SK-N-SH treated with all-trans-retinoic acid at 6 μM for 48 hours (cell line): ENCODE results near the gene CDK4.

Experiments
- ATAC-seq: fragments of 200-7000 bp; cut with Tn5 transposase; 3 replicates; pipeline ENCODE4 v1.9.1; 2020; ENCODE audit warnings: mild to moderate bottlenecking, moderate library complexity
- BACH2 ChIP-seq: fragments of 250-450 bp; sonication (Bioruptor Pico); IDR thresholded peaks from 2 replicates; pipeline ENCODE4 v1.9.0; 2021; ENCODE audit warnings: mild to moderate bottlenecking, borderline replicate concordance
- CREB5 ChIP-seq: fragments of 250-450 bp; sonication (Bioruptor Pico); IDR thresholded peaks from 2 replicates; pipeline ENCODE4 v1.5.1; 2020; ENCODE audit warnings: low read depth, mild to moderate bottlenecking, moderate library complexity
- CSDC2 ChIP-seq: fragments of 250-450 bp; sonication (Bioruptor Pico); IDR thresholded peaks from 2 replicates; pipeline ENCODE4 v1.5.0; 2020; ENCODE audit warnings: mild to moderate bottlenecking, moderate library complexity
- CSRNP3 ChIP-seq: fragments of 250-450 bp; sonication (Bioruptor Pico); IDR thresholded peaks from 2 replicates; pipeline ENCODE4 v1.5.1; 2021; ENCODE audit warnings: mild to moderate bottlenecking, moderate library complexity
- GLIS3 ChIP-seq: fragments of 250-450 bp; sonication (Bioruptor Pico); IDR thresholded peaks from 2 replicates; pipeline ENCODE4 v1.5.0; 2020; ENCODE audit warnings: mild to moderate bottlenecking, moderate library complexity
- ISL1 ChIP-seq: fragments of 250-450 bp; sonication (Bioruptor Pico); IDR thresholded peaks from 2 replicates; pipeline ENCODE4 v2.1.2; 2022; ENCODE audit warnings: mild to moderate bottlenecking, moderate library complexity
- OSR1 ChIP-seq: fragments of 250-450 bp; sonication (Bioruptor Pico); IDR thresholded peaks from 2 replicates; pipeline ENCODE4 v1.8.0; 2022; ENCODE audit warnings: moderate library complexity, mild to moderate bottlenecking, inconsistent platforms
- PATZ1 ChIP-seq: fragments of 250-450 bp; sonication (Bioruptor Pico); IDR thresholded peaks from 2 replicates; pipeline ENCODE4 v1.8.0; 2020; ENCODE audit warnings: mild to moderate bottlenecking, moderate library complexity, borderline replicate concordance
- POU6F1 ChIP-seq: fragments of 250-450 bp; sonication (Bioruptor Pico); IDR thresholded peaks from 2 replicates; pipeline ENCODE4 v1.8.0; 2021; ENCODE audit warnings: low read depth, mild to moderate bottlenecking, moderate library complexity, borderline replicate concordance
- PPARA ChIP-seq: fragments of 250-450 bp; sonication (Bioruptor Pico); IDR thresholded peaks from 2 replicates; pipeline ENCODE4 v1.5.0; 2020; ENCODE audit warnings: mild to moderate bottlenecking, borderline replicate concordance
- RARB ChIP-seq: fragments of 250-450 bp; sonication (Bioruptor Pico); IDR thresholded peaks from 2 replicates; pipeline ENCODE4 v1.8.0; 2021; ENCODE audit warnings: mild to moderate bottlenecking, moderate library complexity
- SNAI2 ChIP-seq: fragments of 250-450 bp; sonication (Bioruptor Pico); IDR thresholded peaks from 2 replicates; pipeline ENCODE4 v1.5.0; 2020; ENCODE audit warnings: mild to moderate bottlenecking, moderate library complexity
- ZC3H10 ChIP-seq: fragments of 250-450 bp; sonication (Bioruptor Pico); IDR thresholded peaks from 2 replicates; pipeline ENCODE4 v1.5.1; 2021; ENCODE audit warnings: mild to moderate bottlenecking, moderate library complexity
- ZFP3 ChIP-seq: fragments of 250-450 bp; sonication (Bioruptor Pico); IDR thresholded peaks from 2 replicates; pipeline ENCODE4 v1.5.0; 2020; ENCODE audit warnings: mild to moderate bottlenecking, moderate library complexity
- ZFP30 ChIP-seq: fragments of 450-650 bp; formaldehyde crosslinking; IDR thresholded peaks from 2 replicates; pipeline ENCODE4 v1.5.0; 2022; ENCODE audit warnings: mild to moderate bottlenecking, moderate library complexity
- ZNF565 ChIP-seq: fragments of 450-650 bp; formaldehyde crosslinking; conservative IDR thresholded peaks from 2 replicates; pipeline ENCODE4 v1.5.0; 2020; ENCODE audit warnings: low read depth, mild to moderate bottlenecking, moderate library complexity
- ZNF70 ChIP-seq: fragments of 450-650 bp; formaldehyde crosslinking; IDR thresholded peaks from 2 replicates; pipeline ENCODE4 v1.5.0; 2020; ENCODE audit warnings: mild to moderate bottlenecking, moderate library complexity
- ZNF8 ChIP-seq: fragments of 450-650 bp; formaldehyde crosslinking; IDR thresholded peaks from 2 replicates; pipeline ENCODE4 v1.5.0; 2020; ENCODE audit warnings: mild to moderate bottlenecking, moderate library complexity

The CDK4 gene

GRCh38 chr12:57725851-57726150, 26.3 kb downstream of the CDK4 start:
- no peak for ATAC-seq
- TF ChIP-seq ZFP3 (CRISPR knock-in tag) = no peak
- no peak for TF ChIP-seq PPARA (CRISPR knock-in tag)
- TF ChIP-seq ISL1 (CRISPR knock-in tag) = no peak
- no peak for TF ChIP-seq POU6F1 (CRISPR knock-in tag)
- TF ChIP-seq ZNF70 = no peak
- TF ChIP-seq ZNF565 (CRISPR knock-in tag) = no peak
- no peak for TF ChIP-seq CSRNP3 (CRISPR knock-in tag)
- no peak for TF ChIP-seq BACH2 (CRISPR knock-in tag)
- no peak for TF ChIP-seq PATZ1 (CRISPR knock-in tag)
- no peak for TF ChIP-seq SNAI2 (CRISPR knock-in tag)
- no peak for TF ChIP-seq GLIS3 (CRISPR knock-in tag)
- TF ChIP-seq RARB (CRISPR knock-in tag) = no peak
- TF ChIP-seq OSR1 = no peak
- TF ChIP-seq ZNF8 = no peak
- no peak for TF ChIP-seq ZFP30
- TF ChIP-seq CSDC2 = no peak
- TF ChIP-seq, all 23 proteins: peak for 0

GRCh38 chr12:57724936-57725740, 27.0 kb downstream of the CDK4 start:
- ATAC-seq = no peak
- no peak for TF ChIP-seq RARB (CRISPR knock-in tag)
- TF ChIP-seq ZFP3 (CRISPR knock-in tag) = no peak
- no peak for TF ChIP-seq ZC3H10
- no peak for TF ChIP-seq PATZ1 (CRISPR knock-in tag)
- no peak for TF ChIP-seq ZNF8
- TF ChIP-seq ZNF565 (CRISPR knock-in tag) = no peak
- TF ChIP-seq OSR1 = no peak
- no peak for TF ChIP-seq CREB5 (CRISPR knock-in tag)
- TF ChIP-seq GLIS3 (CRISPR knock-in tag) = no peak

- no peak for TF ChIP-seq POU6F1 (CRISPR knock-in tag)
- TF ChIP-seq ZNF70 = no peak
- no peak for TF ChIP-seq ZFP3 (CRISPR knock-in tag)
- no peak for ATAC-seq
Measured at GRCh38 chr12:57724003-57724935, 27.8 kb downstream of the CDK4 start.
